Esophagus squamous epithelium (tissue), 5 donors: Measurements from ENCODE around the gene PNPLA5. TPM values are rescaled to one million over a fixed set of nuclear protein-coding genes. Genes with fewer than 3 reads are reported as not detected.

Experiments
- DNase-seq: peaks from one replicate; lab custom pipeline; 2025; lab: John Stamatoyannopoulos, UW
- H3K27ac ChIP-seq, 4 donors: fragments of 200-600 bp; sonication (generic); one replicate each; pipeline ENCODE4 v1.5.1; 2016 to 2019; ENCODE audit warnings: mild to moderate bottlenecking in 1 of 4
- H3K27me3 ChIP-seq, 4 donors: fragments of 200-600 bp; sonication (generic); 1 replicate in 3 of 4; 2 replicates in 1 of 4; pipeline versions ENCODE4 v1.5.1 to v1.6.0; 2017 to 2021; ENCODE audit warnings: antibody characterized with exemption in 1 of 4
- H3K36me3 ChIP-seq, 3 donors: fragments of 200-600 bp; sonication (generic); one replicate each; pipeline ENCODE4 v1.5.1; 2016 to 2019
- H3K4me1 ChIP-seq, 3 donors: fragments of 200-600 bp; sonication (generic); one replicate each; pipeline ENCODE4 v1.5.1; 2017 to 2019
- H3K4me3 ChIP-seq, 4 donors: fragments of 200-600 bp; sonication (generic); 1 replicate in 3 of 4; 2 replicates in 1 of 4; pipeline ENCODE4 v1.5.1; 2016 to 2019; ENCODE audit warnings: mild to moderate bottlenecking in 2 of 4, moderate library complexity in 1 of 4
- H3K9me3 ChIP-seq, 3 donors: fragments of 200-600 bp; sonication (generic); one replicate each; pipeline ENCODE4 v1.5.1; 2016 to 2019
- POLR2A ChIP-seq, 4 donors: fragments of 450-650 bp; IDR thresholded peaks; one replicate each; pipeline ENCODE4 v1.6.1; 2017; ENCODE audit warnings: antibody characterized with exemption in 4 of 4, mild to moderate bottlenecking in 4 of 4, moderate library complexity in 3 of 4
- WGBS, 2 donors: methylation state at CpG; one replicate each; pipeline ENCODE4 v1.1.5; 2018; 5-methylcytosine and 5-hydroxymethylcytosine counted together
- intact Hi-C: fragments of 100-400 bp; cut with DNase I; formaldehyde crosslinking; loops from one replicate; pipeline ENCODE4 v1.15.0; 2022
- total RNA-seq, 4 donors: library from RNA; depleted of rRNA; stranded (reverse); fragments of >200 nt; gene quantifications; one replicate each; pipeline ENCODE4 v1.1.0, GENCODE V29; 2016
- TF ChIP-seq, protein P1 (sequence below), 6 experiments: fragments of 450-650 bp in 4 of 6; fragments of 200-600 bp in 2 of 6; sonication (generic) in 2 of 6; IDR thresholded peaks; one replicate each; pipeline ENCODE4 v1.5.1; 2016 to 2019; ENCODE audit warnings: antibody characterized with exemption in 6 of 6, mild to moderate bottlenecking in 4 of 6, moderate library complexity in 4 of 6
- donor health status: DM: yes; HTN: yes; CAD: no.

Gene PNPLA5
- total RNA-seq, 4 donors from 2014 or later, result not detected

DNA sequence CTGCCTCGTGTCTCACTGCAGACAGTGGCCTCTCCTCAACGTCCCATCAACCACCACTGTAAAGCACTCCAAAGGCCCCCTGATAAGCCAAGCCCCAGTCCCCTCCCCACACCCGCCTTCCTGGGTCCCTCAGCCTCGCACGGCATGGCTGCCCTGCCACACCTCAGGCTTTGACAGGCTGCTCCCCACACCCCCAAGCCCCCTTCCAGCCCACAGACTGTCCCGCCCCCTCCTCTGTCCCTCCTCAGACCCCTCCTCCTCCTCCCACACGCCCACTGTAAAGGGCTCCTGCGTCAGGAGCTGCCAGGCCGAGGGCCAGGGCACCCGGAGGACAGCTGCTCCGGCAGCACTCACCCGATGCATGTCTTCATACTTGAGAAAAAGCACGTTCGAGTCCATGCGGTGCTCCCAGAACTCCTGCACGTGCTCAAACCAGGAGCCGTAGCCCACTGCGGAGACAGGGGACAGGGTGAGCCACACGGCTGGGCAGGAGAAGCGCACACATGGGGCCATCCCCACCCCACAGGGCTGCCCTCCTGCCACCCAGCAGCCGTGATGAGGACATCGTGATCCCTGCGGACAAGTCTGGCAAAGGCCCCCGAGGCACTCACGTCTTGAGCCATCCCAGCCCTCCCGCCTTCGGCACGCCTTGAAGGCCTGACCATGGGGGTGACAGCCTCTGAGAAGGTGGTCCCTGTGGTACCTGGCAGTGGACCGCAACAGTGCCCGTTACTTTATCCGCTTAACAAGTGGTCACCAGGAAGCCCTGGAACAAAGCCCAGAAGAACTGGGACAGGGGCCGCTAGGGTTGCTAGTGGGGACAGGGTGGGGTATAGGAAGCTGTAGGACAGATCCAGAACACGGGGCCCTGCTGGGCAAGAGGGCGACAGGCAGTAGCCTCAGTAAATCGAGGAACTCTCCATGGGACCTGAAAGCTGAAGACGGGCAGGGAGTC lies 58.2 kb downstream of the PNPLA5 start:
- DNase-seq, result no peak

GRCh38 chr22:43832393-43833265 lies 59.2 kb downstream of the PNPLA5 start:
- DNase-seq, result no peak
- H3K27me3 ChIP-seq, result peaks cover 0 to 56% (median 0%) of the 10 kb centered on the region in 4 donors

More for the DNA sequence above, 58.2 kb downstream of the PNPLA5 start:
- Histone ChIP-seq H3K27ac (no peak overlapping the region), H3K9me3 (no peaks in the 10 kb centered on the region), H3K36me3 (no peaks in the 10 kb centered on the region), H3K4me1 (peaks cover 0 to 24% (median 3%) of the 10 kb centered on the region in 3 donors), H3K27me3 (peaks cover 0 to 56% (median 0%) of the 10 kb centered on the region in 4 donors), H3K4me3 (no peak overlapping the region)
- TF ChIP-seq, protein P1, sequence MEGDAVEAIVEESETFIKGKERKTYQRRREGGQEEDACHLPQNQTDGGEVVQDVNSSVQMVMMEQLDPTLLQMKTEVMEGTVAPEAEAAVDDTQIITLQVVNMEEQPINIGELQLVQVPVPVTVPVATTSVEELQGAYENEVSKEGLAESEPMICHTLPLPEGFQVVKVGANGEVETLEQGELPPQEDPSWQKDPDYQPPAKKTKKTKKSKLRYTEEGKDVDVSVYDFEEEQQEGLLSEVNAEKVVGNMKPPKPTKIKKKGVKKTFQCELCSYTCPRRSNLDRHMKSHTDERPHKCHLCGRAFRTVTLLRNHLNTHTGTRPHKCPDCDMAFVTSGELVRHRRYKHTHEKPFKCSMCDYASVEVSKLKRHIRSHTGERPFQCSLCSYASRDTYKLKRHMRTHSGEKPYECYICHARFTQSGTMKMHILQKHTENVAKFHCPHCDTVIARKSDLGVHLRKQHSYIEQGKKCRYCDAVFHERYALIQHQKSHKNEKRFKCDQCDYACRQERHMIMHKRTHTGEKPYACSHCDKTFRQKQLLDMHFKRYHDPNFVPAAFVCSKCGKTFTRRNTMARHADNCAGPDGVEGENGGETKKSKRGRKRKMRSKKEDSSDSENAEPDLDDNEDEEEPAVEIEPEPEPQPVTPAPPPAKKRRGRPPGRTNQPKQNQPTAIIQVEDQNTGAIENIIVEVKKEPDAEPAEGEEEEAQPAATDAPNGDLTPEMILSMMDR (IDR thresholded peaks at IDR 0.05), result no peak
- 68 to 77% methylated on average over 8 to 9 of the region's 36 CpGs for WGBS, 2 donors
- intact Hi-C loops, result no loop called here

DNA sequence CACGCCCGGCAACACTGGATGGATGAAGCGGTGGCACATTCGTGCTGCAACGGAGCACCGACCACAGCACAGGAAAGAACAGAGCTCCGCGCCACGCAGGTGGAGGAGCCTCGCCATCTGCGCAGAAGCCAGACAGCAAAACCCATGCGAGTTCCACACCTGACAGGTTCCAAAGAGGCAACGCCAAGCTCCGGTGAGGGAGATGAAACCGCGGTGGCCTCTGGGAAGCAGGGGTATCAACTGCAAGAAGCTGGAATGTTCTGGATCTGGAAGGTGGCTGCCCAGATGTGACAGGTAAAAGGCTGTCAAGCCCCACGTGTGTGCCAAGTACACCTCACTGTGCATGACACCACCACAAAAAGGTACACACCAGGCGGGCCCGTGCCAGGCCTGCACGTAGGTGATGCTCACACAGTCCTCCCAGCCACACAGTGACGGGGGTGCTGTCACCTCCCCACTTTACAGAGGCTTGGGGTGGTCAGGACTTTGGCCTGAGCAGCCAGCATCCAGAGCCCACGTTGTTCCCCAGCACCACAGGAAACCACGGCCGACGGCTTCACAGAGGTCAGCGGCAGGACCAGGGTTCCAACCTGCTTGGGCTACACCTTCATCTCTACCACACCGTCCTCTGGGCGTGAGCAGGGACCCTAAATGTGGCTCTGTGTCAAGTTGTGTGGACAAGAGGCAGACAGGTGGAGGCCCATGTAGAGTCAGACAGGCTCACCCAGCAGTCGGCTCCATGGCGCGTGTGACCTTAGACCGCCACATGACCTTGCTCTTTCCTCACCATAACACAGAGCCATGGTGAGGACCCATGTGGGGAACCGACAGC lies 60.0 kb downstream of the PNPLA5 start:
- 80 to 91% methylated on average over 16 to 20 of the region's 33 CpGs for WGBS, 2 donors
- no peaks in the 10 kb centered on the region for H3K9me3 ChIP-seq
- H3K27me3 ChIP-seq, result peaks cover 0 to 53% (median 0%) of the 10 kb centered on the region in 4 donors
- H3K4me1 ChIP-seq, result peaks cover 3 to 33% (median 4%) of the 10 kb centered on the region in 3 donors
- H3K4me3 ChIP-seq, result no peak overlapping the region
- intact Hi-C loops, result no loop called here
- H3K36me3 ChIP-seq, result no peaks in the 10 kb centered on the region
- TF ChIP-seq, protein P1 (IDR thresholded peaks at IDR 0.05), result no peak
- TF ChIP-seq POLR2A (IDR thresholded peaks at IDR 0.05), result no peak
- no peak overlapping the region for H3K27ac ChIP-seq
- no peak for DNase-seq

More at GRCh38 chr22:43832393-43833265, 59.2 kb downstream of the PNPLA5 start:
- 90 to 95% methylated on average over 2 to 11 of the region's 18 CpGs for WGBS, 2 donors
- H3K36me3 ChIP-seq, result no peaks in the 10 kb centered on the region
- H3K4me1 ChIP-seq, result peaks cover 0 to 27% (median 3%) of the 10 kb centered on the region in 3 donors
- intact Hi-C loops, result no loop called here
- H3K27ac ChIP-seq, result no peak overlapping the region
- H3K9me3 ChIP-seq, result no peaks in the 10 kb centered on the region
- TF ChIP-seq, protein P1 (IDR thresholded peaks at IDR 0.05), result no peak
- no peak for TF ChIP-seq POLR2A (IDR thresholded peaks at IDR 0.05)
- H3K4me3 ChIP-seq, result no peak overlapping the region

DNA sequence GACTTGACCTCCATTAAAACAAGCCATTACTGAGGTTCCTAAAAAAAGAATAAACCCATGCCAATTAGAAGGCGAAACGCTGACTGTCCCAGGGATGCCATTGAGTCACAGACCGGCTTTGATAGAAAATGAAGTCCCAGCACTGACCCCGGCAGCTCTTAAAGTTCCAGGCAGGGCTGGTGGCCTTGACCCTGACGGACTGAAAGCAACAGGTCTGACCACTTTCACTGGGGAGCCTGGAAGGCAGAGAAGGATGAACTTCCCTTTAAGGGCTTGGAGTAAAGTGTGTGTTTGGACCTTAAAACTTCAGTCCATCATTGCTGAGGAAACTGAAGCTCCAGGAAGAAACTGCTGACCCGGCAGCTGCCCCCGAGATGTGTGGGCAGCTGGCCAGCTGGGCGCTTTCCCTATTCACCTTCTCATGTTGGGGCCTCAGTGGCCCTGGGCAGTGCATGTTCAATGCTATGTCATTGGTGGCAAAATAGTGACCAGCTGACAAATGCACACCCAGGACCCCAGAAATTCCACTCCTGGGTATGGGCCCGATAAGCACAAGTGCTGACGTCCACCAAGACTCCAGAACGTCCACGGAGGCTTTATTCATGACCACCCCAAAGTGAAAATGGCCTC lies 60.8 kb downstream of the PNPLA5 start:
- DNase-seq, result no peak
- Histone ChIP-seq H3K4me1 (peaks cover 3 to 40% (median 7%) of the 10 kb centered on the region in 3 donors), H3K9me3 (no peaks in the 10 kb centered on the region), H3K27ac (peak overlapping the region in 1 of 4 donors; percentile 79), H3K27me3 (peaks cover 0 to 50% (median 0%) of the 10 kb centered on the region in 4 donors), H3K4me3 (no peak overlapping the region), H3K36me3 (no peaks in the 10 kb centered on the region)
- TF ChIP-seq, protein P1 (IDR thresholded peaks at IDR 0.05), result no peak
- TF ChIP-seq POLR2A (IDR thresholded peaks at IDR 0.05), result no peak
- WGBS, 2 donors, result 57 to 64% methylated on average over 5 to 7 of the region's 12 CpGs
- intact Hi-C loops, result no loop called here
